Neural cell (in vitro differentiated cells): Measurements from ENCODE around the gene IKZF4. TPM values are rescaled to one million over a fixed set of nuclear protein-coding genes. Genes with fewer than 3 reads are reported as not detected.
"Not testable (repeated sequence)": the region's sequence is repeated elsewhere in the genome, so short reads cannot be mapped to it uniquely, and the experiment has no call there.

ENCODE experiments used
- H2AFZ ChIP-seq: fragments of 200-600, 300-800 bp; sonication (generic), shearing (Covaris generic); 2 replicates; pipeline ENCODE4 v1.6.0; 2014; ENCODE audit warnings: low read depth, mild to moderate bottlenecking, antibody characterized with exemption, low read length, moderate library complexity
- H3F3A ChIP-seq: fragments of 200-600 bp; shearing (Covaris generic); 2 replicates; pipeline ENCODE4 v1.6.1; 2016; ENCODE audit warnings: mild to moderate bottlenecking, moderate library complexity, mixed read lengths, antibody characterized with exemption, low read length; ENCODE audit not compliant: insufficient read depth, poor library complexity, severe bottlenecking
- H3K27ac ChIP-seq: fragments of 200-600, 300-800 bp; sonication (generic), shearing (Covaris generic); 2 replicates; pipeline ENCODE4 v1.5.1; 2014; ENCODE audit warnings: mild to moderate bottlenecking, low read length, moderate library complexity
- H3K27me3 ChIP-seq: fragments of 300-800, 200-600 bp; sonication (generic), shearing (Covaris generic); 2 replicates; pipeline ENCODE4 v1.6.0; 2014; ENCODE audit warnings: mild to moderate bottlenecking, low read depth, low read length, moderate library complexity; ENCODE audit not compliant: insufficient read depth
- H3K36me3 ChIP-seq: fragments of 300-800, 200-600 bp; sonication (generic), shearing (Covaris generic); 2 replicates; pipeline ENCODE4 v1.5.1; 2014; ENCODE audit warnings: mild to moderate bottlenecking, antibody characterized with exemption, low read length, moderate library complexity; ENCODE audit not compliant: insufficient read depth
- H3K4me2 ChIP-seq: fragments of 300-800, 200-600 bp; sonication (generic), shearing (Covaris generic); 2 replicates; pipeline ENCODE4 v1.6.0; 2014; ENCODE audit warnings: mild to moderate bottlenecking, low read length
- H3K4me3 ChIP-seq: fragments of 300-800, 200-600 bp; sonication (generic), shearing (Covaris generic); 2 replicates; pipeline ENCODE4 v1.5.1; 2014; ENCODE audit warnings: mild to moderate bottlenecking, low read length, moderate library complexity
- H3K79me2 ChIP-seq: fragments of 200-600 bp; shearing (Covaris generic); replicated peaks from 2 replicates; pipeline ENCODE4 v1.6.0; 2014; ENCODE audit warnings: mild to moderate bottlenecking, low read length, moderate library complexity; ENCODE audit not compliant: insufficient read depth
- H3K9ac ChIP-seq: fragments of 300-800, 200-600 bp; sonication (generic), shearing (Covaris generic); 2 replicates; pipeline ENCODE4 v1.6.1; 2016; ENCODE audit warnings: mild to moderate bottlenecking, low read length, mixed read lengths
- H3K9me2 ChIP-seq: fragments of 200-600 bp; shearing (Covaris generic); 2 replicates; pipeline ENCODE4 v1.6.1; 2016; ENCODE audit warnings: mild to moderate bottlenecking, low read length, mixed read lengths; ENCODE audit not compliant: insufficient read depth
- H3K9me3 ChIP-seq: fragments of 200-600, 300-800 bp; sonication (generic), shearing (Covaris generic); 2 replicates; pipeline ENCODE4 v1.6.1; 2016; ENCODE audit warnings: mild to moderate bottlenecking, mixed run types, low read length, moderate library complexity, mixed read lengths
- H4K20me1 ChIP-seq: fragments of 200-600 bp; shearing (Covaris generic); 2 replicates; pipeline ENCODE4 v1.6.1; 2016; ENCODE audit warnings: mild to moderate bottlenecking, mixed run types; ENCODE audit not compliant: insufficient read depth
- EP300 ChIP-seq: fragments of 450-650 bp; conservative IDR thresholded peaks from 2 replicates; pipeline ENCODE4 v1.6.1; 2014; ENCODE audit warnings: antibody characterized with exemption, mild to moderate bottlenecking, moderate library complexity; ENCODE audit not compliant: poor library complexity, severe bottlenecking
- EZH2 ChIP-seq: fragments of 200-600, 300-800 bp; shearing (Covaris generic), sonication (generic); IDR thresholded peaks from 2 replicates; pipeline ENCODE4 v1.6.1; 2014; ENCODE audit warnings: antibody characterized with exemption, low read length, borderline replicate concordance, mild to moderate bottlenecking; ENCODE audit not compliant: insufficient read depth, poor library complexity, severe bottlenecking
- MXI1 ChIP-seq: fragments of 450-650 bp; conservative IDR thresholded peaks from 2 replicates; pipeline ENCODE4 v1.6.1; 2014; ENCODE audit warnings: antibody characterized with exemption, mild to moderate bottlenecking; ENCODE audit not compliant: poor library complexity, severe bottlenecking
- RAD21 ChIP-seq: fragments of 450-650 bp; conservative IDR thresholded peaks from 2 replicates; pipeline ENCODE4 v1.6.1; 2014; ENCODE audit warnings: antibody characterized with exemption, mild to moderate bottlenecking, moderate library complexity
- SMC3 ChIP-seq: fragments of 450-650 bp; conservative IDR thresholded peaks from 2 replicates; pipeline ENCODE4 v1.6.1; 2014; ENCODE audit warnings: antibody characterized with exemption, mild to moderate bottlenecking, moderate library complexity; ENCODE audit not compliant: poor library complexity
- TAF1 ChIP-seq: IDR thresholded peaks from 2 replicates; pipeline ENCODE4 v1.6.1; 2012; ENCODE audit warnings: low read depth
- polyA plus RNA-seq: library from polyadenylated mRNA; depleted of rRNA; stranded (reverse); fragments of >200 nt; gene quantifications from 2 replicates; pipeline ENCODE4 v1.2.3, GENCODE V29; 2014
- TF ChIP-seq, protein P1 (sequence below): fragments of 450-650 bp; IDR thresholded peaks from 2 replicates; pipeline ENCODE4 v1.5.1; 2014; ENCODE audit warnings: antibody characterized with exemption, mild to moderate bottlenecking, moderate library complexity; ENCODE audit not compliant: poor library complexity, severe bottlenecking
- TF ChIP-seq, protein P2 (sequence below): IDR thresholded peaks from 2 replicates; pipeline ENCODE4 v1.6.1; 2012; ENCODE audit warnings: borderline replicate concordance

The IKZF4 gene
- polyA plus RNA-seq, 1 donor from 2014 or later, result 4.8 TPM

DNA sequence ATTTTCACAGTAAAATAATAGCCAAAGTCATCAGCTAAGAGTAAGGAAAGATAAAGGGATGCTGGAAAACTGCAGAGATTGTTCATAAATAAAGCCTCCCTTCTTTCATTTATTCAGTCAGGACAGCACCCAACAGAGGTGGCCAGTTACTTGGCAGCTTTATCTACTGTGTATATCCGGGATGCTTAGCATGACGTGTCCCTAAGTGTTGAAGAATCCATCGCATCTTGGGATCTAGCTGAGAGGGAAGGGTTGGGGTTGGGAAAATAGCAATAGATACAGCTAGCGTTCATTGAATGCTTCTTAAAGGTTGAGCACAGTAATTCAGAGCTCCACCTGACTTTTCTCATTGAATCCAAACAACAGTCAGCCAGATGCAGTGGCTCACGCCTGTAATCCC is 53.6 kb downstream of the IKZF4 start:
- Histone ChIP-seq H3K27ac (no peak overlapping the region), H3F3A (no peaks in the 10 kb centered on the region), H3K4me2 (no peak overlapping the region), H3K36me3 (no peaks in the 10 kb centered on the region), H3K9me3 (no peaks in the 10 kb centered on the region), H4K20me1 (no peaks in the 10 kb centered on the region), H3K79me2 (no peaks in the 10 kb centered on the region), H3K27me3 (peaks cover 12% of the 10 kb centered on the region), H3K9me2 (no peaks in the 10 kb centered on the region), H3K9ac (no peak overlapping the region), H3K4me3 (no peak overlapping the region), H2AFZ (no peak overlapping the region)
- TF ChIP-seq EP300 (no peak), SMC3 (no peak), EZH2 (no peak), MXI1 (no peak), TAF1 (no peak)

DNA sequence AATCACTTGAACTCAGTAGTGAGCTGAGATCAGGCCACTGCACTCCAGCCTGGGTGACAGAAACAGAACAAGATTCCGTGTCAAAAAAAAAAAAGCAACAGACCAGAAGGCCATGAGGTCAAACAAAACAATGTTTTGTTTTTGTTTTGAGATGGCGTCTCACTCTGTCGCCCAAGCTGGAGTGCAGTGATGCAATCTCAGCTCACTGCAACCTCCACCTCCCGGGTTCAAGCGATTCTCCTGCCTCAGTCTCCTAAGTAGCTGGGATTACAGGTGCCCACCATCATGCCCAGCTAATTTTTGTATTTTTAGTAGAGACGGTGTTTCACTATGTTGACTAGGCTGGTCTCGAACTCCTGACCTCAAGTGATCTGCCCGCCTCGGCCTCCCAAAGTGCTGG is 57.1 kb downstream of the IKZF4 start:
- not testable (repeated sequence) for H3K27ac ChIP-seq, H3K9ac ChIP-seq, H3K9me2 ChIP-seq, H3K4me2 ChIP-seq, H4K20me1 ChIP-seq, H3K4me3 ChIP-seq, H2AFZ ChIP-seq, H3F3A ChIP-seq, H3K9me3 ChIP-seq, H3K79me2 ChIP-seq, H3K36me3 ChIP-seq
- peaks cover 41% of the 10 kb centered on the region for H3K27me3 ChIP-seq

DNA sequence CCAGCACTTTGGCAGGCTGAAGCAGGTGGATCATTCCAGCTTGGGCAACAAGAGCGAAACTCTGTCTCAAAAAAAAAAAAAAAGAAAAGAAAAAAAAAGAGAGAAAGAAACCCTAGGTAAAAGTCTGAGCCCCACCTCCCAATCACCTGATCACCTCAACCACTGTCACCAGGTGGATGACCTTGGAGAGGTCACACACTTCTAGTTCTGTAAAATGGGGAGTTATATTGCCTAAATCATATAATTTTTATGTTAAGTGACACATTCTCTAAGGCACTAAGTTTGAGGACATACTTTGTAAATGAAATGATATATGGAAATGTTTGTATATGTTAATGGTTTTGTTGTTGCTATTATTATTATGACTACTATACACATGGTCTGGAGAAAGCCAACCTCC is 57.6 kb downstream of the IKZF4 start:
- Histone ChIP-seq H3K36me3 (no peaks in the 10 kb centered on the region), H2AFZ (no peak overlapping the region), H3K9ac (no peak overlapping the region), H3K9me2 (no peaks in the 10 kb centered on the region), H3K9me3 (no peaks in the 10 kb centered on the region), H3F3A (no peaks in the 10 kb centered on the region), H4K20me1 (no peaks in the 10 kb centered on the region), H3K27ac (no peak overlapping the region), H3K4me3 (no peak overlapping the region), H3K27me3 (peaks cover 41% of the 10 kb centered on the region), H3K79me2 (no peaks in the 10 kb centered on the region), H3K4me2 (no peak overlapping the region)
- TF ChIP-seq SMC3 (no peak), EZH2 (no peak), RAD21 (no peak), EP300 (no peak)

DNA sequence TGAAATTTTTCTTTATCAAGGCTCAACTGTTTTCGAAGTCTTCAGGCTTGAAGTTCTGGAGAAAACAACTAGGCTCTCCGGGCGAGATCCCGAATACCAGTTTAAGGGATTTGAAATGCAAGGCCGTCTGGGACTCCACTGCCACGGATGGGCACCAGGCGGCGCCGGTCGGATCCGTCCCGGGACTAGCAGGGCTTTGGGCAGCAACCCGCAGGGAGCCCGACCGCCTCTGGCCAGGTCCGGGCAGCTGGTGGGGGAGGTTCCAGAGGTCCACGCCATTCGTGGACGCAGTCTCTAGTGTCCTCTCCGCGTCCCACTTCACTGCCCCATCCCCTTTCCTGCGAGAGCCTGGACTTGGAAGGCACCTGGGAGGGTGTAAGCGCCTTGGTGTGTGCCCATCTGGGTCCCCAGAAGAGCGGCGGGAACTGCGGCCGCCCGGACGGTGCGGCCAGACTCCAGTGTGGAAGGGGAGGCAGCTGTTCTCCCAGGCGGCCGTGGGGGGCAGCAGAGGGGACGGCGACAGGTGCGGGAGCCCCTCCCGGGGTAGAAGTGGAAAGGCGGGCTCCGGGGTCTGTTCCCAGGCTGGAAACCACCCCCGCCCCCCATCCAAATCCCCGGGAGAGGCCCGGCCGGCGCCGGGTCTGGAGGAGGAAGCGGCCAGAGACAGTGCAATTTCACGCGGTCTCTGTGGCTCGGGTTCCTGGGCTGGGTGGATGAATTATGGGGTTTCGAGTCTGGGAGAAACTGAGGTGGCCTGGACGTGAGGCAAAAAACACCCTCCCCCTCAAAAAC is 58.3 kb downstream of the IKZF4 start:
- Histone ChIP-seq H3K79me2 (no peaks in the 10 kb centered on the region), H3K27ac (no peak overlapping the region), H3K9me3 (no peaks in the 10 kb centered on the region), H2AFZ (no peak overlapping the region), H4K20me1 (no peaks in the 10 kb centered on the region), H3K27me3 (peaks cover 43% of the 10 kb centered on the region), H3K4me3 (peak overlapping the region; percentile 70), H3F3A (no peaks in the 10 kb centered on the region), H3K9ac (peak overlapping the region; percentile 47), H3K36me3 (no peaks in the 10 kb centered on the region), H3K9me2 (no peaks in the 10 kb centered on the region), H3K4me2 (peak overlapping the region; percentile 80)
- no peak for TF ChIP-seq EZH2
- peak; percentile 23 for TF ChIP-seq SMC3
- TF ChIP-seq, protein P1, sequence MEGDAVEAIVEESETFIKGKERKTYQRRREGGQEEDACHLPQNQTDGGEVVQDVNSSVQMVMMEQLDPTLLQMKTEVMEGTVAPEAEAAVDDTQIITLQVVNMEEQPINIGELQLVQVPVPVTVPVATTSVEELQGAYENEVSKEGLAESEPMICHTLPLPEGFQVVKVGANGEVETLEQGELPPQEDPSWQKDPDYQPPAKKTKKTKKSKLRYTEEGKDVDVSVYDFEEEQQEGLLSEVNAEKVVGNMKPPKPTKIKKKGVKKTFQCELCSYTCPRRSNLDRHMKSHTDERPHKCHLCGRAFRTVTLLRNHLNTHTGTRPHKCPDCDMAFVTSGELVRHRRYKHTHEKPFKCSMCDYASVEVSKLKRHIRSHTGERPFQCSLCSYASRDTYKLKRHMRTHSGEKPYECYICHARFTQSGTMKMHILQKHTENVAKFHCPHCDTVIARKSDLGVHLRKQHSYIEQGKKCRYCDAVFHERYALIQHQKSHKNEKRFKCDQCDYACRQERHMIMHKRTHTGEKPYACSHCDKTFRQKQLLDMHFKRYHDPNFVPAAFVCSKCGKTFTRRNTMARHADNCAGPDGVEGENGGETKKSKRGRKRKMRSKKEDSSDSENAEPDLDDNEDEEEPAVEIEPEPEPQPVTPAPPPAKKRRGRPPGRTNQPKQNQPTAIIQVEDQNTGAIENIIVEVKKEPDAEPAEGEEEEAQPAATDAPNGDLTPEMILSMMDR, result peak; percentile 73
- TF ChIP-seq, protein P2, sequence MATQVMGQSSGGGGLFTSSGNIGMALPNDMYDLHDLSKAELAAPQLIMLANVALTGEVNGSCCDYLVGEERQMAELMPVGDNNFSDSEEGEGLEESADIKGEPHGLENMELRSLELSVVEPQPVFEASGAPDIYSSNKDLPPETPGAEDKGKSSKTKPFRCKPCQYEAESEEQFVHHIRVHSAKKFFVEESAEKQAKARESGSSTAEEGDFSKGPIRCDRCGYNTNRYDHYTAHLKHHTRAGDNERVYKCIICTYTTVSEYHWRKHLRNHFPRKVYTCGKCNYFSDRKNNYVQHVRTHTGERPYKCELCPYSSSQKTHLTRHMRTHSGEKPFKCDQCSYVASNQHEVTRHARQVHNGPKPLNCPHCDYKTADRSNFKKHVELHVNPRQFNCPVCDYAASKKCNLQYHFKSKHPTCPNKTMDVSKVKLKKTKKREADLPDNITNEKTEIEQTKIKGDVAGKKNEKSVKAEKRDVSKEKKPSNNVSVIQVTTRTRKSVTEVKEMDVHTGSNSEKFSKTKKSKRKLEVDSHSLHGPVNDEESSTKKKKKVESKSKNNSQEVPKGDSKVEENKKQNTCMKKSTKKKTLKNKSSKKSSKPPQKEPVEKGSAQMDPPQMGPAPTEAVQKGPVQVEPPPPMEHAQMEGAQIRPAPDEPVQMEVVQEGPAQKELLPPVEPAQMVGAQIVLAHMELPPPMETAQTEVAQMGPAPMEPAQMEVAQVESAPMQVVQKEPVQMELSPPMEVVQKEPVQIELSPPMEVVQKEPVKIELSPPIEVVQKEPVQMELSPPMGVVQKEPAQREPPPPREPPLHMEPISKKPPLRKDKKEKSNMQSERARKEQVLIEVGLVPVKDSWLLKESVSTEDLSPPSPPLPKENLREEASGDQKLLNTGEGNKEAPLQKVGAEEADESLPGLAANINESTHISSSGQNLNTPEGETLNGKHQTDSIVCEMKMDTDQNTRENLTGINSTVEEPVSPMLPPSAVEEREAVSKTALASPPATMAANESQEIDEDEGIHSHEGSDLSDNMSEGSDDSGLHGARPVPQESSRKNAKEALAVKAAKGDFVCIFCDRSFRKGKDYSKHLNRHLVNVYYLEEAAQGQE, result no peak
- TF ChIP-seq RAD21, result no peak
